Loucy (cell line): ENCODE results near the gene TIMP1.

Experiments
- EZH2phosphoT487 ChIP-seq: fragments of 200-600 bp; IDR thresholded peaks from 2 replicates; pipeline ENCODE4 v1.6.1; 2018; ENCODE audit warnings: antibody characterized with exemption, mild to moderate bottlenecking, moderate library complexity, borderline replicate concordance
- TF ChIP-seq, protein P1 (sequence below): fragments of 200-600 bp; sonication (generic); conservative IDR thresholded peaks from 2 replicates; pipeline ENCODE4 v1.5.1; 2014; ENCODE audit warnings: mild to moderate bottlenecking, antibody characterized with exemption, low read length

DNA sequence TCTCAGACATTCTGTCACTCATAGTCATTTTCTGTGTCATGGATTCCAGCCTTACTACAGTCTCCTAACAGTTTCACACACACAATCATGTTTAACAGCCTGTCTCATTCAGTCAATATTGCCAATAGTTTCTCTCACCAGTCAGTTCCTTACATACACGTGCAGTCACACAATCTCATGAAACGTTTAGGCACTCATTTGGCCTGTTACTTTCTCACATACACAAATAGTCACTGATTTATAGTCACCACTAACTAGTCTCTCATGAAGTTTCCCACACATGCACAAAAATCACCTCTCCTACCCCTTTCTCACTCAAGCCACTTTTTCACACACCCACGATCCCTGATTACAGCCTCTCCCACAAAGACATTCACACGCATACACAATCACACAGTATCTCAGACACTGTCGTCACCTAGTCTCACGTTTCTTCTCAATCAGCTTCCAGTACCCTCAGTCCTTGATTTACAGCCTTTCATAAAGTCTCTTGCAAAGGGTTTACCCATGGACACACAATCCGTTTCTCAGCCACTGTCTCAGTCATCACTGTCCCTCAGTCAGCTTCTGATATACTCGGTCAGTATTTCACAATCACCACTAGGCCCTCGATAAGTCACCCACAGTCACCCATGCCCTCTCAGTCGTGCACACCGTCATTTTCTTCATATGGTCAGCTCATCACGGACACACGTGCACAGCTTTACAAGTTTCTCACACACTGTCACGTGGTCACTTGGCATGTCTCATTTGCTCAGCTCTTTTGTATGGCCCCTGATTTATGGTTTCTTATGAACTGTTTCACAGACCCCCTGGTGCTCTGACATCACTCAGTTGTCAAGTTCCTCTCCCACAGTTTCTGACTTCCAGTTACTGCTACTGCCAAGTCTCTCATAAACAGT, 51.7 kb downstream of the TIMP1 start:
- TF ChIP-seq, protein P1, sequence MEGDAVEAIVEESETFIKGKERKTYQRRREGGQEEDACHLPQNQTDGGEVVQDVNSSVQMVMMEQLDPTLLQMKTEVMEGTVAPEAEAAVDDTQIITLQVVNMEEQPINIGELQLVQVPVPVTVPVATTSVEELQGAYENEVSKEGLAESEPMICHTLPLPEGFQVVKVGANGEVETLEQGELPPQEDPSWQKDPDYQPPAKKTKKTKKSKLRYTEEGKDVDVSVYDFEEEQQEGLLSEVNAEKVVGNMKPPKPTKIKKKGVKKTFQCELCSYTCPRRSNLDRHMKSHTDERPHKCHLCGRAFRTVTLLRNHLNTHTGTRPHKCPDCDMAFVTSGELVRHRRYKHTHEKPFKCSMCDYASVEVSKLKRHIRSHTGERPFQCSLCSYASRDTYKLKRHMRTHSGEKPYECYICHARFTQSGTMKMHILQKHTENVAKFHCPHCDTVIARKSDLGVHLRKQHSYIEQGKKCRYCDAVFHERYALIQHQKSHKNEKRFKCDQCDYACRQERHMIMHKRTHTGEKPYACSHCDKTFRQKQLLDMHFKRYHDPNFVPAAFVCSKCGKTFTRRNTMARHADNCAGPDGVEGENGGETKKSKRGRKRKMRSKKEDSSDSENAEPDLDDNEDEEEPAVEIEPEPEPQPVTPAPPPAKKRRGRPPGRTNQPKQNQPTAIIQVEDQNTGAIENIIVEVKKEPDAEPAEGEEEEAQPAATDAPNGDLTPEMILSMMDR, result no peak
- TF ChIP-seq EZH2phosphoT487, result no peak
